Left lung (tissue), 14 donors: ENCODE measurements around the gene RAB5B. TPM values are rescaled to one million over a fixed set of nuclear protein-coding genes. Genes with fewer than 3 reads are reported as not detected.

ENCODE experiments used
- ATAC-seq: fragments of 200-7000 bp; cut with Tn5 transposase; one replicate; pipeline ENCODE4 v1.9.1; 2020; ENCODE audit warnings: moderate library complexity
- DNase-seq, 4 donors: peaks; one replicate each; pipeline ENCODE4 v3.0.0-alpha.2; 2013 to 2020
- H3K27ac ChIP-seq, 2 donors: fragments of 200-600 bp; sonication (generic) in 1 of 2; one replicate each; pipeline versions ENCODE4 v1.5.0 to v1.8.0; 2020 to 2021
- H3K27me3 ChIP-seq, 2 donors: fragments of 200-600 bp; sonication (generic) in 1 of 2; one replicate each; pipeline versions ENCODE4 v1.5.0 to v1.8.0; 2020 to 2021
- H3K36me3 ChIP-seq, 2 donors: fragments of 200-600 bp; sonication (generic) in 1 of 2; one replicate each; pipeline versions ENCODE4 v1.5.0 to v1.8.0; 2020 to 2021
- H3K4me1 ChIP-seq, 2 donors: fragments of 200-600 bp; one replicate each; pipeline ENCODE4 v1.8.0; 2021
- H3K4me3 ChIP-seq, 2 donors: fragments of 200-600 bp; sonication (generic) in 1 of 2; one replicate each; pipeline versions ENCODE4 v1.5.0 to v1.8.0; 2020 to 2021; ENCODE audit warnings: mild to moderate bottlenecking in 1 of 2
- H3K9me3 ChIP-seq, 2 donors: fragments of 200-600 bp; sonication (generic) in 1 of 2; one replicate each; pipeline versions ENCODE4 v1.5.0 to v1.8.0; 2020 to 2021
- intact Hi-C, 2 donors: fragments of 100-400 bp; cut with DNase I; formaldehyde crosslinking; loops; one replicate each; pipeline versions ENCODE4 v1.11.2 to v1.14.2; 2022
- long read RNA-seq, 12 donors: library from polyadenylated mRNA in 2 of 12; unstranded in 2 of 12; transcript quantifications; one replicate each; pipeline ENCODE4 v2.0.0 and lab custom pipeline, GENCODE V29; 2019 to 2026
- polyA plus RNA-seq, 6 donors: library from polyadenylated mRNA; unstranded; fragments of 120-200 nt; gene quantifications; one replicate each; pipeline ENCODE4 v1.2.1, GENCODE V29; 2013; ENCODE audit not compliant: insufficient read length in 6 of 6
- total RNA-seq, 2 donors: library from RNA; stranded (reverse); fragmentation: NEBNext Ultra II Directional; extraction: Animal tissue kit (Norgen Biotek cat#: 25700); gene quantifications; one replicate each; pipeline ENCODE4 v1.2.1, GENCODE V29; 2021
- TF ChIP-seq, protein P1 (sequence below), 2 donors: fragments of 200-600 bp; sonication (generic) in 1 of 2; IDR thresholded peaks; one replicate each; pipeline versions ENCODE4 v1.5.0 to v1.8.0; 2021; ENCODE audit warnings: antibody characterized with exemption in 2 of 2
- donor health status: DM: no; HTN: yes; CAD: no.
- donor health status: DM: no; HTN: no; CAD: no.

RAB5B gene, protein sequence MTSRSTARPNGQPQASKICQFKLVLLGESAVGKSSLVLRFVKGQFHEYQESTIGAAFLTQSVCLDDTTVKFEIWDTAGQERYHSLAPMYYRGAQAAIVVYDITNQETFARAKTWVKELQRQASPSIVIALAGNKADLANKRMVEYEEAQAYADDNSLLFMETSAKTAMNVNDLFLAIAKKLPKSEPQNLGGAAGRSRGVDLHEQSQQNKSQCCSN
- total RNA-seq (100 to 1,000 TPM; 116 to 175 TPM), polyA plus RNA-seq (100 to 1,000 TPM; 141 to 156 (median 142) TPM)
- long read RNA-seq, donor 1, full-length matches to known transcripts = 53 of 302 reads
- long read RNA-seq, donor 1, partial matches to known transcripts = 244 of 302 reads
- long read RNA-seq, donor 1, other reads (novel, unspliced or antisense) = 5 of 302 reads
- long read RNA-seq, donor 2, full-length matches to known transcripts = 50 of 145 reads
- long read RNA-seq, donor 2, partial matches to known transcripts = 95 of 145 reads
- long read RNA-seq, donor 2, other reads (novel, unspliced or antisense) = 0 of 145 reads
- long read RNA-seq, donor 3, full-length matches to known transcripts = 37 of 77 reads
- long read RNA-seq, donor 3, partial matches to known transcripts = 40 of 77 reads
- long read RNA-seq, donor 3, other reads (novel, unspliced or antisense) = 0 of 77 reads
- long read RNA-seq, donor 4, partial matches to known transcripts = 1 of 5 reads
- long read RNA-seq, donor 4, other reads (novel, unspliced or antisense) = 4 of 5 reads
- long read RNA-seq, donor 5, full-length matches to known transcripts = 47 of 198 reads
- long read RNA-seq, donor 5, partial matches to known transcripts = 151 of 198 reads
- long read RNA-seq, donor 5, other reads (novel, unspliced or antisense) = 0 of 198 reads
- long read RNA-seq, donor 6, full-length matches to known transcripts = 22 of 70 reads
- long read RNA-seq, donor 6, partial matches to known transcripts = 48 of 70 reads
- long read RNA-seq, donor 6, other reads (novel, unspliced or antisense) = 0 of 70 reads
- long read RNA-seq, donor 7, full-length matches to known transcripts = 27 of 66 reads
- long read RNA-seq, donor 7, partial matches to known transcripts = 39 of 66 reads
- long read RNA-seq, donor 7, other reads (novel, unspliced or antisense) = 0 of 66 reads
- long read RNA-seq, donor 8, full-length matches to known transcripts = 53 of 128 reads
- long read RNA-seq, donor 8, partial matches to known transcripts = 75 of 128 reads
- long read RNA-seq, donor 8, other reads (novel, unspliced or antisense) = 0 of 128 reads
- long read RNA-seq, donor 9, full-length matches to known transcripts = 1 of 1 reads
- long read RNA-seq, donor 9, partial matches to known transcripts = 0 of 1 reads
- long read RNA-seq, donor 9, other reads (novel, unspliced or antisense) = 0 of 1 reads
- long read RNA-seq, donor 10, partial matches to known transcripts = 0 of 1 reads
- long read RNA-seq, donor 10, other reads (novel, unspliced or antisense) = 1 of 1 reads
- long read RNA-seq, donor 11, full-length matches to known transcripts = 79 of 168 reads
- long read RNA-seq, donor 11, partial matches to known transcripts = 89 of 168 reads
- long read RNA-seq, donor 11, other reads (novel, unspliced or antisense) = 0 of 168 reads
- long read RNA-seq, donor 12, full-length matches to known transcripts = 36 of 100 reads
- long read RNA-seq, donor 12, partial matches to known transcripts = 64 of 100 reads
- long read RNA-seq, donor 12, other reads (novel, unspliced or antisense) = 0 of 100 reads

DNA sequence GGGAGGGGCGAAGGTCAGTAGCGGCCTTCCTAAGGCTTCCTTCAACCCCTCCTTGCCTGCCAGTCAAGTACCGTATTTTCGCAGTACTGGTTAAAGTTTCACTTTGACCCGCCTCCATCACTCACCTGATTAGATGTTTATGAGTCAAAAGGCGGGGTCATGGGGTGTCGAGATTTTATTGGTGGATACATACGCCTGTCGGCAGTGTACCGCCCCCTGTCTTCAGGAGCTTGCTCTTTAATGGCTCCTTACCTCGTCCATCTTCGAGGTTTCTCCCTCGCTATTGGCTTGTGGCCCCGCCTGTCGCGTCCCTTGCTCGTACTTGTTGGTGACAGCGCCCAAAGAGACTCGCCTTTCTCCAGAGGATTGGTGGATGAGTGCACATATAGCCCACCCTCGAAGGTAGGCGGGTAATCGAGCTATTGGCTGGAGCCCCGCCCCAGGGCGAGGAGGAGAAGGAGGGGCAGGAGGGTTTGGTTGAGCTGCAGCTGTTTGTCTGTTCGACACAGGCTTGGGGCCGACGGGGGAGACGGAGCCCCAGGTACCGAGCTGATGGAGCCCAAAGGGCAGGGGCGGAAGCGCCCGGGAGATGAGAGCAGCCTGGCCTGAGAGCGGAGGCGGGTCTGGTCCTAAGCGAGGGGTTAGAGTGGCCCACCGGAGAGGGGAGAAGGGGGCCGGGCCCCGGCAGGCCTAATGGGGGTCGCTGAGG lies at the start of gene RAB5B:
TSS of gene RAB5B (plus strand) at position 480 of the 709 bp plus-strand sequence. CDS start 12,883 bp downstream, outside the sequence.
- peak; percentile 98 to 100 (median 98) for DNase-seq
- H3K9me3 ChIP-seq = no peaks in the 10 kb centered on the region
- peaks cover 3 to 59% of the 10 kb centered on the region in 2 donors for H3K4me1 ChIP-seq
- intact Hi-C loops = no loop called here
- ATAC-seq = peak; percentile 91
- peak within 1 kb of the TSS; percentile 94 to 98 for H3K4me3 ChIP-seq
- H3K27me3 ChIP-seq = no peaks in the 10 kb centered on the region
- H3K27ac ChIP-seq = peak within 1 kb of the TSS; percentile 96 to 98
- TF ChIP-seq, protein P1, sequence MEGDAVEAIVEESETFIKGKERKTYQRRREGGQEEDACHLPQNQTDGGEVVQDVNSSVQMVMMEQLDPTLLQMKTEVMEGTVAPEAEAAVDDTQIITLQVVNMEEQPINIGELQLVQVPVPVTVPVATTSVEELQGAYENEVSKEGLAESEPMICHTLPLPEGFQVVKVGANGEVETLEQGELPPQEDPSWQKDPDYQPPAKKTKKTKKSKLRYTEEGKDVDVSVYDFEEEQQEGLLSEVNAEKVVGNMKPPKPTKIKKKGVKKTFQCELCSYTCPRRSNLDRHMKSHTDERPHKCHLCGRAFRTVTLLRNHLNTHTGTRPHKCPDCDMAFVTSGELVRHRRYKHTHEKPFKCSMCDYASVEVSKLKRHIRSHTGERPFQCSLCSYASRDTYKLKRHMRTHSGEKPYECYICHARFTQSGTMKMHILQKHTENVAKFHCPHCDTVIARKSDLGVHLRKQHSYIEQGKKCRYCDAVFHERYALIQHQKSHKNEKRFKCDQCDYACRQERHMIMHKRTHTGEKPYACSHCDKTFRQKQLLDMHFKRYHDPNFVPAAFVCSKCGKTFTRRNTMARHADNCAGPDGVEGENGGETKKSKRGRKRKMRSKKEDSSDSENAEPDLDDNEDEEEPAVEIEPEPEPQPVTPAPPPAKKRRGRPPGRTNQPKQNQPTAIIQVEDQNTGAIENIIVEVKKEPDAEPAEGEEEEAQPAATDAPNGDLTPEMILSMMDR (IDR thresholded peaks at IDR 0.05) = peak in 1 of 2 donors; percentile 16
- peaks cover 0 to 8% of the 10 kb centered on the region in 2 donors for H3K36me3 ChIP-seq

DNA sequence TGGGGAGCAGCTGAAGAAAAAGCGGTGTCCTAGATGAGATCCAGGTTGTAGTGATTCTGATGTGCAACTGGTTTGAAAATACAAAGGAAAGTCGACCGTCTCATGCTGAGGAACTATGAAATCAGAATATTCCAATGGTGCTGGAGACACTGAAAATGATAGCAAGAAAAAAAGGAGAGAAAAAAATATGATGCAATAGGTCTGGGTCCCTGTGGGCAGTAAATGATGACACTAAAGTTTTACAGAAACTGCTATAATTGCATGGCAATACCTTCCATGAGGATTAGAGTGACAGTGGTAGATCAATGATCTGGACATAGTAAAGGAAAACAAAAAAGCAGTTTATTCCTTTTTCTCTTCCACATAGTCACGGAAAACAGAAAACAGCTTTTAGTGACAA lies 48.5 kb upstream of the RAB5B start:
- peaks cover 0 to 30% of the 10 kb centered on the region in 2 donors for H3K36me3 ChIP-seq
- peak overlapping the region in 1 of 2 donors; percentile 10 for H3K27ac ChIP-seq
- no peaks in the 10 kb centered on the region for H3K9me3 ChIP-seq
- intact Hi-C loops = loop anchor here in 1 of 2 donors (10.0 kb wide), 1 partner anchor 91 kb away; no protein-coding TSS in a partner anchor
- no peaks in the 10 kb centered on the region for H3K27me3 ChIP-seq
- DNase-seq = no peak
- TF ChIP-seq, protein P1 (IDR thresholded peaks at IDR 0.05) = no peak
- H3K4me1 ChIP-seq = peaks cover 13 to 61% of the 10 kb centered on the region in 2 donors
- no peak for ATAC-seq
- no peak overlapping the region for H3K4me3 ChIP-seq

DNA sequence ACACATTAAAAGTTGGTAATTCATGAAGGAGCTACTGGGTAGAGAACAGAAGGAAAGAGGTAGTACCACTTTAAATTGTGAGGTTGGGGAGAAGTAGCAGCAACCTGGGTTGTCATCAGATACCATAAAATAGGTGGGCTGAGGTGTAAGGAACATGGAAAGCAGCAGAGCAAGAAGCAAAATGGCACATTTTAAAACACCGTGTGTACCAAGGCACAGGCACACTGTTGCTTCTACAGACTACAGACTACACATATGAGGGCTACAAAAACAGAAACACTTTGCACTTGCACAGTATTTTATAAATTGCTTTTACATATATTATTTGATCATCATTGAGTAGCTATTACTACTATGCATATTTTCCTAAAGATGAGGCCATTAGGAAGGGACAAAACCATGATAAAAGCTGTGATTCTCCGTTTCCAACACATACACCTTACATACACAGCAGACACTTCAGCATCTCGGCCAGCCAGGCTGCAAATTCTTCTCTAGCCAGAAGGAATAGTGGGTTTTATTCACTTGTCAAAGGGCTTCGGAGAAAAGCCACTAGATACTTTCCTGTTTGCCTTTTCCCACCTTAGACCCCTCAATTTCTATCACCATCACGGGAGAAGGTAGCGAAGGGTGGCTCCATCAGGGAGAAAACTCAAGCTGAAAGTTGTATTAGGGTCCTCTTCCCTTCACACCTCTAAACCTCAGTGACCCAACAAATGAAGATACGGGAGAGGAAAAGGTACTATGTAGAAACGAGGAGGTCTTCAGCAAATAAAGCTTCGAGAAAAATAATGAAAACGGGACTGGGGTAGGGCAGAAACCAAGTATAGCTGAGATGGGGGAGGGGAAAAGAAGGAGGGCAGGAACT lies 47.8 kb upstream of the RAB5B start:
- Histone ChIP-seq H3K4me1 (peaks cover 20 to 66% of the 10 kb centered on the region in 2 donors), H3K9me3 (no peaks in the 10 kb centered on the region), H3K4me3 (peak overlapping the region; percentile 77 to 78), H3K36me3 (peaks cover 0 to 30% of the 10 kb centered on the region in 2 donors), H3K27me3 (no peaks in the 10 kb centered on the region), H3K27ac (peak overlapping the region; percentile 97 to 99)
- intact Hi-C loops = loop anchor here in 1 of 2 donors (10.0 kb wide), 1 partner anchor 91 kb away; no protein-coding TSS in a partner anchor
- no peak for ATAC-seq
- TF ChIP-seq, protein P1 (IDR thresholded peaks at IDR 0.05) = no peak
- no peak for DNase-seq
